Activated CD8-positive, alpha-beta memory T cell treated with anti-CD3 and anti-CD28 coated beads, Interleukin-2, amount 50 U/mL, for 24 hours (primary cell): ENCODE measurements around the gene CDK11A.
"Not testable (repeated sequence)": the region's sequence is repeated elsewhere in the genome, so short reads cannot be mapped to it uniquely, and the experiment has no call there.

Experiments used
- DNase-seq: peaks from one replicate; pipeline ENCODE4 v3.0.0-alpha.2; 2020; ENCODE audit errors: extremely low read depth

Gene CDK11A

GRCh38 chr1:1726088-1726487 is 1.9 kb upstream of the CDK11A start:
- DNase-seq, result not testable (repeated sequence)

- no peak for DNase-seq
Observed at GRCh38 chr1:1721201-1721600, 3.0 kb downstream of the CDK11A start.

- DNase-seq, result not testable (repeated sequence)
Observed at GRCh38 chr1:1715109-1715883, 8.9 kb downstream of the CDK11A start.

- DNase-seq, result not testable (repeated sequence)
Observed at GRCh38 chr1:1707897-1708296, 16.3 kb downstream of the CDK11A start.

GRCh38 chr1:1707241-1707640 is 16.9 kb downstream of the CDK11A start:
- not testable (repeated sequence) for DNase-seq

- DNase-seq, result not testable (repeated sequence)
Observed at GRCh38 chr1:1705623-1706022, 18.5 kb downstream of the CDK11A start.

GRCh38 chr1:1704284-1704957 is 19.7 kb downstream of the CDK11A start:
- not testable (repeated sequence) for DNase-seq

GRCh38 chr1:1703796-1704195 is 20.4 kb downstream of the CDK11A start:
- DNase-seq, result no peak

- DNase-seq, result not testable (repeated sequence)
Observed at GRCh38 chr1:1702506-1702905, 21.7 kb downstream of the CDK11A start.

- not testable (repeated sequence) for DNase-seq
Observed at GRCh38 chr1:1700557-1700956, 23.6 kb downstream of the CDK11A start.

- not testable (repeated sequence) for DNase-seq
Observed at GRCh38 chr1:1700067-1700466, 24.1 kb downstream of the CDK11A start.

- not testable (repeated sequence) for DNase-seq
Observed at GRCh38 chr1:1699061-1699460, 25.1 kb downstream of the CDK11A start.

- DNase-seq, result not testable (repeated sequence)
Observed at GRCh38 chr1:1697358-1698183, 26.6 kb downstream of the CDK11A start.

GRCh38 chr1:1696431-1697357 is 27.5 kb downstream of the CDK11A start:
- DNase-seq, result not testable (repeated sequence)

- peak; percentile 76 for DNase-seq
Observed at GRCh38 chr1:1692714-1693647, 31.2 kb downstream of the CDK11A start, which contains the start of gene SLC35E2B. TSS of gene SLC35E2B (minus strand) at chr1:1692795. CDS start at chr1:1676699, 16,096 bp downstream.

GRCh38 chr1:1692324-1692713 is 31.8 kb downstream of the CDK11A start:
- peak; percentile 23 for DNase-seq

- DNase-seq, result not testable (repeated sequence)
Observed at GRCh38 chr1:1691443-1691842, 32.7 kb downstream of the CDK11A start.

GRCh38 chr1:1689526-1689925 is 34.6 kb downstream of the CDK11A start:
- not testable (repeated sequence) for DNase-seq

GRCh38 chr1:1687846-1688245 is 36.3 kb downstream of the CDK11A start:
- no peak for DNase-seq
